Esophagus (tissue), 2 donors: ENCODE results near the gene ANKS1B. TPM values are rescaled to one million over a fixed set of nuclear protein-coding genes. Genes with fewer than 3 reads are reported as not detected.

Source experiments
- H3K27ac ChIP-seq, 2 donors: one replicate each; pipeline ENCODE4 v1.5.1; 2013; ENCODE audit warnings: low read depth in 2 of 2, mild to moderate bottlenecking in 2 of 2, inconsistent platforms in 1 of 2, low read length in 1 of 2, moderate library complexity in 1 of 2
- H3K27me3 ChIP-seq, 2 donors: one replicate each; pipeline ENCODE4 v1.6.1; 2013; ENCODE audit warnings: low read length in 2 of 2, control low read depth in 1 of 2, mild to moderate bottlenecking in 1 of 2; ENCODE audit not compliant: insufficient read depth in 2 of 2, control insufficient read depth in 1 of 2
- H3K36me3 ChIP-seq, 2 donors: one replicate each; pipeline ENCODE4 v1.6.1; 2013; ENCODE audit warnings: low read length in 1 of 2; ENCODE audit not compliant: control insufficient read depth in 2 of 2, insufficient read depth in 2 of 2
- H3K4me1 ChIP-seq, 2 donors: one replicate each; pipeline ENCODE4 v1.6.1; 2013; ENCODE audit warnings: low read length in 1 of 2; ENCODE audit not compliant: control insufficient read depth in 2 of 2, insufficient read depth in 2 of 2
- H3K4me3 ChIP-seq, 2 donors: one replicate each; pipeline ENCODE4 v1.5.1; 2013; ENCODE audit warnings: low read length in 2 of 2, mild to moderate bottlenecking in 2 of 2, low read depth in 1 of 2, moderate library complexity in 1 of 2
- H3K9me3 ChIP-seq, 2 donors: one replicate each; pipeline ENCODE4 v1.6.1; 2013; ENCODE audit warnings: mild to moderate bottlenecking in 2 of 2, low read depth in 1 of 2, low read length in 1 of 2, moderate library complexity in 1 of 2; ENCODE audit not compliant: control insufficient read depth in 2 of 2, insufficient read depth in 1 of 2
- WGBS, 2 donors: extraction: QIAGEN DNeasy Blood & Tissue Kit; methylation state at CpG; one replicate each; pipeline ENCODE4 v1.1.7; 2013; 5-methylcytosine and 5-hydroxymethylcytosine counted together
- polyA plus RNA-seq, 2 donors: library from polyadenylated mRNA; stranded (reverse); fragments of 200-250 nt; gene quantifications; one replicate each; pipeline ENCODE4 v1.2.3, GENCODE V29; 2013
- donor health status: healthy with polysubstance abuse.
- donor health status: Bipolar disorder and iron deficiency.

The ANKS1B gene
- polyA plus RNA-seq, 2 donors: 0.85 to 1.0 TPM

DNA sequence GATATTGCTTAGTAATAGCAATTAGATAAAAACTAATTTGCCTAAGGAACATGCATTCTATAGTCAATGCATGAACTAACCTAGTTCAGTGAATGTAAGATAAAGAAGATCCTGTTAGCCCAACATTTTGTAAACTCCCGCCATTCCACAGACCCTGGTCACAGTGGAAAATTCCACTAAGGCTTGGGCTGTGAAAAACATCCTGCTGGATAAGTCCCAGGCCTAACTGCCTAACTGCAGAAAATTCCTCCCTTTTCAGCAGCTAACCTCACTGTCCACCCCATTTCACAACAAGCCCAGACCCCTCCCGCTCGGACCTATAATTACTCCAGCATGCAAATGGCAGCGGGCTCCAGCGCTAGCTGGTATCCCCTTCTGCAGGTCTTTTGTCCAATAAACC is 435.1 kb downstream of the ANKS1B start:
- WGBS, 2 donors: 88 to 92% methylated on average over 5 of the region's 5 CpGs

DNA sequence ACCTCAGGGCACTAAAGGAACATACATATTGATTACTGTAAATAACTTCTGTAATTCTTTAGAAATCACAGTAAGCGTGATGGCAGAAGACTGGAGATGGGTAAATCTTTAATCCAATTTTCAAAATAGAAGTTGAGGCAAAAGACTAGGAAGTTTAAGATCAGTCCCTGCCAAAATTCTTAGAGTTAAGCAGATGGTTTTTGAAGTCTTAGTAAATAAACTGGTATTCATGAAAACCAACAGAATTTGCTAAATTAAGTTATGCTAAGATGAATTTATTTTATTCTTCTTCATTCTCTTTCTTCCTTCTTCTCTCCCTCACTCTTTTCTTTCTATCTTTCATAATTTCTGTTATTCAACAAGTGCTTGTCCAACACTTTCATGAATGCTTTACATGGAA is 435.5 kb downstream of the ANKS1B start:
- H3K9me3 ChIP-seq: no peaks in the 10 kb centered on the region
- H3K27ac ChIP-seq: no peak overlapping the region
- WGBS, 2 donors: 82 to 89% methylated on average over 1 of the region's 1 CpG

More for the DNA sequence above, 435.1 kb downstream of the ANKS1B start:
- Histone ChIP-seq H3K27ac (no peak overlapping the region), H3K4me1 (no peaks in the 10 kb centered on the region), H3K27me3 (no peaks in the 10 kb centered on the region), H3K36me3 (no peaks in the 10 kb centered on the region), H3K4me3 (no peak overlapping the region), H3K9me3 (no peaks in the 10 kb centered on the region)

DNA sequence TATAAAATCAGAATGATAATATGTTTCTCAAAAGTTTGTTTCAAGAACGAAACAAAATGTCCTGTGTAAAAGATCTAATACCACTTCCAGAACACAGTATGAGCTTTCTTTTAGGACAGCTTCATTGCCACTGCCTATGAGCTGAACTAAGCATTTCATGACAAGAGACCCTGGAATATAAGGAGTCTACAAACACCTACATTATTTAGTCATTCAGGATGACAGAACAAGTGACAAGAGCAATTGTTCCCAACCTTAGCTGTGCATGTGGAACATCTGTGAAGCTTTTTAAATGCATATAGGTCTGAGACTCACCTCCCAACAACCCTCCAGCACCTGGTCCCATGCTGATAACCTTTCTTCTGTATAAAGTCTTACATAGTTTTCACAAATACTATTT is 440.3 kb downstream of the ANKS1B start:
- no peak overlapping the region for H3K4me3 ChIP-seq
- no peaks in the 10 kb centered on the region for H3K4me1 ChIP-seq
- no peak overlapping the region for H3K27ac ChIP-seq
- 64 to 76% methylated on average over 1 of the region's 1 CpG for WGBS, 2 donors
- H3K9me3 ChIP-seq: no peaks in the 10 kb centered on the region
- H3K36me3 ChIP-seq: no peaks in the 10 kb centered on the region
- H3K27me3 ChIP-seq: no peaks in the 10 kb centered on the region

More for the DNA sequence above, 435.5 kb downstream of the ANKS1B start:
- Histone ChIP-seq H3K36me3 (no peaks in the 10 kb centered on the region), H3K27me3 (no peaks in the 10 kb centered on the region), H3K4me3 (no peak overlapping the region), H3K4me1 (no peaks in the 10 kb centered on the region)

DNA sequence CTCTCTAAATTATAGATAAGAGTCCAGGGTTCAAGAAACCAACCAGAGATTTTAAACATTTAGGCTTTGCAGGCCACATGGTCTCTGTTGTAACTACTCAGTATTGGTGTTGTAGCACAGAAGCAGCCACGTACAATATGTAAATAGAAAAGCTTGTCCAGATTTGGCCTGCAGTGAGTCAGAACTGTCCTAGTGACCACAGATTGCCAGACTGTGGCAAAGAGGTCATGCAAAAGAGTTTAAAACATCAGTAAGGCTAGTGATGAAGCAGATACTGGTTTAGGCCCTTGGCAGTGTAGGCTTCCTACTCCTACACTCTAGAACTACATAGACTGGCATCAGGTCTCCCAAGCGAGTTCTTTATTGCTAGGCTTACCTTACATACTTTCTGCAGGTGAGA is 454.8 kb downstream of the ANKS1B start:
- WGBS, 2 donors: 68 to 76% methylated on average over 2 of the region's 2 CpGs
- Histone ChIP-seq H3K4me3 (no peak overlapping the region), H3K9me3 (no peaks in the 10 kb centered on the region), H3K36me3 (no peaks in the 10 kb centered on the region), H3K4me1 (no peaks in the 10 kb centered on the region), H3K27ac (no peak overlapping the region), H3K27me3 (no peaks in the 10 kb centered on the region)

DNA sequence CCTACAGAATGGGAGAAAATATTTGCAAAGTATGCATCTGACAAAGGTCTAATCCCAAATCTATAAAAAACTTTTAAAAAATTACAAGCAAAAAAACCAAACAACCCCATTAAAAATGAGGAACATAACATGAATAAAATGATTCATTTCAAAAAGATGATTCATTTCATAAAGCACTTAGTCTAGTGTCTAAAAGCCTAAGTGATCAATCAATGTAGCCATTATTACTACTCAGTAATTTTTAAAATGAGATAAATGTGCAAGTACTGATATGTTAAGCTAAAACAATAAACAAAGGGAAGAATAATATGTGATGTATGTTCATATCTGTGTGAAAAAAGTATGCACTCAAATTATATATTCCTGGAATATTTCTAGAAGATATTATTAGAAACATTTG is 456.3 kb downstream of the ANKS1B start:
- H3K27ac ChIP-seq: no peak overlapping the region
- H3K27me3 ChIP-seq: no peaks in the 10 kb centered on the region
- no peak overlapping the region for H3K4me3 ChIP-seq
- H3K4me1 ChIP-seq: no peaks in the 10 kb centered on the region
- no peaks in the 10 kb centered on the region for H3K9me3 ChIP-seq
- H3K36me3 ChIP-seq: no peaks in the 10 kb centered on the region

DNA sequence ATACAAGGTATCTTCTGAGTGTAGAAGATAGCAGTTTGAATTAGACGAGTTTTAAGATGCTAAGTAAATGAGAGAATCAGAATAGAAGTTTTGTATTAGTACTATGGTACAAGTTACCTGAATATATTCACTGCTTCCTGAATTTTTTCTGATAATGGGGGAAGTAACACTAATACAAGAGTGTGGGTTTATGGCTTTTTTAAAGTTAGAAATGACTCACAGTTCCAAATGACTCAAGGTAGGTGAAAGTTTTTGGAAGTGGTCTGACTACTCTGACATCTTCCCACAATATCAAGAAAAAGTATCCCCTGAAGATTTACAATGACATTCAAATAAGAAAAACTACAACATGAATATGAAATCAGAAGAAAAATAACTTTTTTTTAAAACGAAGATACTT is 460.9 kb downstream of the ANKS1B start:
- Histone ChIP-seq H3K4me1 (peaks cover 0 to 4% of the 10 kb centered on the region in 2 donors), H3K9me3 (no peaks in the 10 kb centered on the region), H3K27me3 (no peaks in the 10 kb centered on the region), H3K4me3 (no peak overlapping the region), H3K36me3 (no peaks in the 10 kb centered on the region), H3K27ac (no peak overlapping the region)
- 66 to 78% methylated on average over 2 of the region's 2 CpGs for WGBS, 2 donors

DNA sequence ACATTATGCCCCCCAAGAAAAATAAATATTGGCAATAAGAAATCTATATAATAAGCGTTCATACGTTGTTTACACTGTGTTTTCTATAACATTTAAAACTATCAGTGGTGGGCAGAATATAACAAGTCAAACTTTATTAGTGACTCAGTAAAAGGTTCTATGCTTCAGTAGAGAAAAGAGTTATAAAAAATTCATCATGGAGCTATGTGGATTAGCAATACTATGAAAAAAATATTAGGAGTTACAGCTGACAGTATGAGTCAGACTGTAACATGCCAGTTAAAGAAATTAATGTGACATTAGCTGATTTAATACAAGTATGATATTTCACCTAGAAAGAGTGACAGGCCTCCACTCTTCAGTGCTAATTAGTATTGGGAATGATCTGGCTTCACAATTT is 462.3 kb downstream of the ANKS1B start:
- Histone ChIP-seq H3K4me1 (peaks cover 0 to 4% of the 10 kb centered on the region in 2 donors), H3K27ac (no peak overlapping the region), H3K36me3 (no peaks in the 10 kb centered on the region), H3K27me3 (no peaks in the 10 kb centered on the region), H3K4me3 (no peak overlapping the region), H3K9me3 (no peaks in the 10 kb centered on the region)
- WGBS, 2 donors: 16 to 19% methylated on average over 2 of the region's 2 CpGs

DNA sequence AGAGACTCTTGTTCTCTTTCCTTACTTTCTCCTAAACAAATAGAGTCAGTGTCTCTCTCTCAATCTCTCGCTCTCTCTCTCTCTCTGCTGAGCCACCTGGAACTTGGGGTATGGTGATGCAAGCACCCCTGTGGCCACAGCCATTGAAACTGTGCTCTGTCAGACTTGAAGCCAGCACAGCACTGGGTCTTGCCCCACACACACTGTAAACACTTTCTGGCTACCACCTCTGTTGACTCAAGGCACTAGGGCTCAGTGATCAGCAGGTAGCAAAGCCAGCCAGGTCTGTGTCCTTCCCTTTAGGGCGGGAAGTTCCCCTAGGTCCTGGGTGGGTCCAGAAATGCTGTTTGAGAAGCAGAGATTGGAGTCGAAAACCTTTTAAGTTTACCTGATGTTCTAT is 463.1 kb downstream of the ANKS1B start:
- no peaks in the 10 kb centered on the region for H3K36me3 ChIP-seq
- 75 to 84% methylated on average over 3 of the region's 3 CpGs for WGBS, 2 donors
- peaks cover 0 to 4% of the 10 kb centered on the region in 2 donors for H3K4me1 ChIP-seq
- no peak overlapping the region for H3K27ac ChIP-seq
- no peak overlapping the region for H3K4me3 ChIP-seq
- no peaks in the 10 kb centered on the region for H3K9me3 ChIP-seq
- no peaks in the 10 kb centered on the region for H3K27me3 ChIP-seq

DNA sequence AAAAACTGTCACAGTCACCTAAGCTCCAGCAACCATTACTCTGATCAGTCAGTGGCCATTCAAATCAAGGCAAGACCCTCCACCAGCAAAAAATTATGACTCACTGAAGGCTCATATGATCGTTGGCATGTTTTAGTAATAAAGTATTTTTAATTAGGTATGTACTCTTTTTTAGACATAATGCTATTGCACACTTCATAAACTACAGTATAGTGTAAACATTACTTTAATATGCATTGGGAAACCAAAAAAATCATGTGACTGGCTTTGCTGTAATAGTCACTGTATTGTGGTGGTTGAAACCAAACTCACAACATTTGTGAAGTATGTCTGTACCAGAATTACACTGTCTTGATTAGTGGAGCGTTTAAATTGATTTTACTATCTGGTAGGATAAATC is 471.7 kb downstream of the ANKS1B start:
- H3K27ac ChIP-seq: no peak overlapping the region
- no peak overlapping the region for H3K4me3 ChIP-seq
- H3K36me3 ChIP-seq: no peaks in the 10 kb centered on the region
- H3K9me3 ChIP-seq: no peaks in the 10 kb centered on the region
- H3K4me1 ChIP-seq: no peaks in the 10 kb centered on the region
- WGBS, 2 donors: 64 to 79% methylated on average over 2 of the region's 2 CpGs
- no peaks in the 10 kb centered on the region for H3K27me3 ChIP-seq

DNA sequence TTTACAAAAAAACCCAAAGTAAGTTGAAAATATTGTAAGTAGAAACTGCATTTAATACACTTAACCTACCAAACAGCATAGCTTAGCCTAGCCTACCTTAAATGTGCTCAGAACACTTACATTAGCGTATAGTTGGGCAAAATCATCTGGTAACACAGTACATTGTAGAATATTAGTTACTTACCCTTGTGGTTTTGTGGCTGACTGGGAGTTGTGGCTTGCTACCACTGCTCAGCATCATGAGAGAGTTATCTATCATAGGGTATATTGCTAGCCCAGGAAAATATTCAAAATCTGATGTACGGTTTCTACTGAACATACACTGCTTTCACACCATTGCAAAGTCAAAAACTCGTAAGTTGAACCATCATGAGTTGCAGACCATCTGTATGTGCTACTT is 478.9 kb downstream of the ANKS1B start:
- H3K27me3 ChIP-seq: no peaks in the 10 kb centered on the region
- 85 to 88% methylated on average over 3 of the region's 3 CpGs for WGBS, 2 donors
- no peaks in the 10 kb centered on the region for H3K4me1 ChIP-seq
- no peak overlapping the region for H3K4me3 ChIP-seq
- H3K36me3 ChIP-seq: no peaks in the 10 kb centered on the region
- H3K9me3 ChIP-seq: no peaks in the 10 kb centered on the region
- no peak overlapping the region for H3K27ac ChIP-seq
